D341Med (cell line): ENCODE results near the gene OR56B1.
"Not testable (repeated sequence)": the region's sequence is repeated elsewhere in the genome, so short reads cannot be mapped to it uniquely, and the experiment has no call there.

ENCODE experiments used
- DNase-seq: peaks from one replicate; pipeline ENCODE4 v3.0.0; 2012; ENCODE audit warnings: low spot score

OR56B1 gene, protein sequence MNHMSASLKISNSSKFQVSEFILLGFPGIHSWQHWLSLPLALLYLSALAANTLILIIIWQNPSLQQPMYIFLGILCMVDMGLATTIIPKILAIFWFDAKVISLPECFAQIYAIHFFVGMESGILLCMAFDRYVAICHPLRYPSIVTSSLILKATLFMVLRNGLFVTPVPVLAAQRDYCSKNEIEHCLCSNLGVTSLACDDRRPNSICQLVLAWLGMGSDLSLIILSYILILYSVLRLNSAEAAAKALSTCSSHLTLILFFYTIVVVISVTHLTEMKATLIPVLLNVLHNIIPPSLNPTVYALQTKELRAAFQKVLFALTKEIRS

DNA sequence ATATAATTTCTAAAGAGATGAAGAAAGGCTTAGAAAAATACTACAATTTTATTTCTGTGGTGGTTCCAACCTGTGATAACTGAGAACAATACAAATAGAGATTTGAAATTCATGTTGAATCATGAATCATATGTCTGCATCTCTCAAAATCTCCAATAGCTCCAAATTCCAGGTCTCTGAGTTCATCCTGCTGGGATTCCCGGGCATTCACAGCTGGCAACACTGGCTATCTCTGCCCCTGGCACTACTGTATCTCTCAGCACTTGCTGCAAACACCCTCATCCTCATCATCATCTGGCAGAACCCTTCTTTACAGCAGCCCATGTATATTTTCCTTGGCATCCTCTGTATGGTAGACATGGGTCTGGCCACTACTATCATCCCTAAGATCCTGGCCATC is at the start of gene OR56B1:
OR56B1 (plus strand) TSS at position 53 of the 400 bp plus-strand sequence; CDS start at position 122, 69 bp downstream.
- DNase-seq, result no peak

DNA sequence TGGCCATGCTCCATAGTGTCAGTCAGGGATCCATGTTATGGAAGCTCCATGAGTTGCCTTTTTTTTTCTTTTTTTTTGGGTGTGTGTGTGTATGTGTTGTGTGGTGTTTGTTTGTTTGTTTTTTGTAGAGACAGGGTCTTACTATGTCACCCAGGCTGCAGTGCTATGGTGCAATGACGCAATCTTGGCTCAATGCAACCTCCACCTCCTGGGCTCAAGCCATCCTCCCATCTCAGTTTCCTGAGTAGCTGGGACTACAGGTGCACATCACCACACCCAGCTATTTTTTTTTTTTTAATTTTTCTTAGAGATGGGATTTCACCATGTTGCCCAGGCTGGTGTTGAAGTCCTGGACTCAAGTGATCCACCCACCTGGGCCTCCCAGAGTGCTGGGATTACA is 47.8 kb upstream of the OR56B1 start:
- no peak for DNase-seq

DNA sequence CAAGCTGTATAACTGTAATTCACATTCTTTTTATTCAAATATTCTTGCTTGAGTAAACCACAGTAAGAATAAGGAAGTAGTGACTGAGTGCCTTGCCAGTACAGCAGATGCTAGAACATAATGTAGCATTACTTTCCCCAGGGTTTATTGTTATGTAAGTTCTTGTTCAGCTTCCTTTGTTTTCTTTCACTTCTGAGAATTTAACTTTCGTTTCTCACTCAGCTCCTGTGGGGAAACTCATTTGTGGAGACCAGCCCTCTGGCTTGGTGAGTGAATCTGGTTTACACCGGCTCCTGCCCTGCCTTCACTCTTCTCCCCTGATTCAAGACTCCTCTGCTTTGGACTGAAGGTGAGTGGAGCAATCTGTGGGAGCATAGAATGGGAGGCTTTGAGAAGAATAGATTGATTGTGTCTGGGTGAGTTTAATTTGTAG is 46.7 kb upstream of the OR56B1 start, which contains the start of gene TRIM22:
TRIM22 (plus strand) TSS at position 240 of the 433 bp plus-strand sequence. CDS start 6,443 bp downstream, outside the sequence.
- DNase-seq, result no peak

DNA sequence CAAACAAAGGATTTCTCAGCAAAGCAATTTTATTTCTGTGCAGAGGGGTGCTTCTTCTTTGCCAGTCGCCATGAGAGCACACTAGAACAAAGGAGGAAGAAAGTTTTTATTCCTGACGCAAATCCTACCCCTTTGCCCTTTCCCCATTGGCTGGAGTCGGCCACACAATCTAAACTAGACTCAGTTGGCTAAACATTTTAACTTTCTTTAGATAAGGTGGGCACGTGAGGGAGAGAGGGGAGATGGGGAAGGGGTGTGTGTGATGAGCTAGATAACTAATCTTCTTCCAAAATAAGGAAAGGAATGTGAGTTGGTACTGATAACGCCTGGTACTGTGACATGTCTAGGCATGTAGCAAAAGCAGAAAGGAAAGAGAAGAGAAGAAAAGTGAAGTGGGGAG is 46.0 kb upstream of the OR56B1 start:
- no peak for DNase-seq

DNA sequence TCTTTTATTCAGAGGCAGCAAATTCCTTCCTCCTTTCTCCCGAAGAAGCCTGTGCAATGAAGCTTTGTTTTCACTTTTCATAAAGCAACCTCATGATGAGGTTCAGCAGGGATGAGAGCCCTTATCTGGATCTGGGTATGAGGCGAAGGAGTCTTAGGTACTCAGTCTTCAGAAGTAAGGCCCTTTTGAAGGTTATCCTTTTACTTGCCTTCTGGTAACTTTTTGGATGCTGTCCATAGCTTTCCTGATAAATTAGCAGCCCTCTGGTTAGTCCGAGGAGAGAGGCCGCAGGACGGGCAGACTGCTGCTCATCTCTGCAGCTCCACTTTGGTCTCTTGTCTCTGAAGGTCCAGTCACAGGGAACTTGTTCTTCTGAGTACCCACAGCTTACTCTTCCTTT is 45.5 kb upstream of the OR56B1 start:
- DNase-seq, result no peak

DNA sequence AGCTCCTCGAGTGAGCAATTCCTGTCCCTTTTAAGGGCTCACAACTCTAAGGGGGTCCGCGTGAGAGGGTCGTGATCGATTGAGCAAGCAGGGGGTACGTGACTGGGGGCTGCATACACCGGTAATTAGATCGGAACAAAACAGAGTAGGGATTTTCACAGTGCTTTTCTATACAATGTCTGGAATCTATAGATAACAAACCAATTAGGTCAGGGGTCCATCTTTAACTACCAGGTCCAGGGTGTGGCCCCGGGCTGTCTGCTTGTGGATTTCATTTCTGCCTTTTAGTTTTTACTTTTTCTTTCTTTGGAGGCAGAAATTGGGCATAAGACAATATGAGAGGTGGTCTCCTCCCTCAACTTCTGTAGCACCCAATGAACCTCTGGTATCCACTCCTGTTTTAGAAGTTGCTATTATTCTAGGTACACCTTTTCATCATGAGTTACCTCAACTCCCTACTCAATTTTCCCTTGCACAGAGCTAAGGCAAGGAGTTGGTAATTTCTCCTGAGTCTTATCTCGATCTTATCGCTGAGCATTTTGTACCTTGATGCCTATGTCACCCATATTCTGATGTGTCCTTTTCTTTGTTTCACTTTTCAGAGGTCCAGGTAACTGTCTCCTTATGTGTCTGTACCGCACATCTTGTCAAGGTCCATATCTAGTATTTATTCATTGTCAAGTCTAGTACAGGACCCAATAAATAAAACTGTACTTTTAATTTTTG is 44.8 kb upstream of the OR56B1 start:
- not testable (repeated sequence) for DNase-seq

DNA sequence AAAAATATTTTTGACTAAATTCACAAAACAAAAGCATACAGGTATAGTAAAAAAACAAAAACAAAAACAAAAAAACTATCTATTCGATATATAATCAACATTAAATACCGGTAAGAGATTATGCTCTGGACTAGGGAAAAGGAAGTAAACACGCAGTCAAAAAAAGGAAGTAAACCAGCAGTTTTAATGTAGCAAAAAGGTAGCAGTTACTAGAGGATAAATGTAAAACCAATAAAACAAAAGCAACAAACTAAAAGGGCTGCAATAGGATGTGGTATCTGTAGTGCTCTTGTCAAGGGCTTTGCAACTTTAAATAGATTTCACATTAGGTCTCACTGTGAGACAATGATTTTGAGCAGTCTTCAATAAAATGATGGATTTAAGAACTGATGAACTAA is 44.3 kb upstream of the OR56B1 start:
- no peak for DNase-seq

DNA sequence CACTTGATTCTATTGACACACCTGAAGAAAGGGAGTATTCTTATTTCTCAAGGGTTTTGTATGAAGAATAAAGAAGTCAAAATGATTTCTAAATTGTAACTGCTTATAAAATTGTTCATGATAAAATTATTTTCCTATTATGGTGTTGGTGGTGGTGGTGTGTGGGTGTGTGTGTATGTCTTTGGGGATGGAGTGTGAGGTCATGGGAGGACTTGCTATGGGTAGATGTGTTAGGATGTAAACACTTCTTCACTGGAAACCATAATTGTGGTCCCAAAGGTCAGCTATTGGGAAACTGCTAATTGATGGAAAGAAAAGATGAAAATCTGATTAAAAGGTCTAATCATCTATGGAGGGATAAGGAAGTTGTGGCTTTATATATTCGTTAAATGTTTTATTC is 41.6 kb upstream of the OR56B1 start:
- DNase-seq, result no peak

DNA sequence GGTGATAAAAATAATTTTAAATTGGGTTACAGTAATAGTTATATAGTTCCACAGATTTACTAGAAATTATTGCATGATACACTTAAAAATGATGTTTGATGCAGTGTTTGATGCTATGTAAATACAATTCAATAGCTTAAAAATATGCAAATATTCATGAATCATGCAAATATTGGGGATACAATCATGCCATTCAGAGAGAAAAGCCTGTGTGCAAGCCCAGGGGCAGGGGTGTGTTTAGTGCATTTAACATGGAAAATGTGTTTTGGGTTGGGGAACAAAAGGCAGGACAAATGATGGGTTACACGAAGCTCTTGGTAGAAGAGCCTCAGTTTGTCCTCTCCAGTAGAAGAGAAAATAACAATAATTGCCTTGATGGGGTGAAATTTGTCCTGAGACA is 40.7 kb upstream of the OR56B1 start:
- no peak for DNase-seq

DNA sequence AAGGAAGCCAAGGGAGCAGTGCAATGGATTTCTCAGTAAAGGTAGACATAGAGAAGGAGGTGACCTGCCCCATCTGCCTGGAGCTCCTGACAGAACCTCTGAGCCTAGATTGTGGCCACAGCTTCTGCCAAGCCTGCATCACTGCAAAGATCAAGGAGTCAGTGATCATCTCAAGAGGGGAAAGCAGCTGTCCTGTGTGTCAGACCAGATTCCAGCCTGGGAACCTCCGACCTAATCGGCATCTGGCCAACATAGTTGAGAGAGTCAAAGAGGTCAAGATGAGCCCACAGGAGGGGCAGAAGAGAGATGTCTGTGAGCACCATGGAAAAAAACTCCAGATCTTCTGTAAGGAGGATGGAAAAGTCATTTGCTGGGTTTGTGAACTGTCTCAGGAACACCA is 40.0 kb upstream of the OR56B1 start:
- DNase-seq, result no peak

DNA sequence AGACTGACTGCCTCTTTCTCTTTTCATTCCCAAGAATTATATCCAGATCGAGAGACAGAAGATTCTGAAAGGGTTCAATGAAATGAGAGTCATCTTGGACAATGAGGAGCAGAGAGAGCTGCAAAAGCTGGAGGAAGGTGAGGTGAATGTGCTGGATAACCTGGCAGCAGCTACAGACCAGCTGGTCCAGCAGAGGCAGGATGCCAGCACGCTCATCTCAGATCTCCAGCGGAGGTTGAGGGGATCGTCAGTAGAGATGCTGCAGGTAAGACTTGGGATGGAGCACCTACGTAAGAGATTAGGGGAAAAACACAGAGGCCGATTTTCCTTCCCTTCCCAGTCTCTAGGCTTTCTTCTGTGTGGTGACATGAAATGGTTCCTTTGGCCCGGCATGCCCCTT is 38.0 kb upstream of the OR56B1 start:
- no peak for DNase-seq

DNA sequence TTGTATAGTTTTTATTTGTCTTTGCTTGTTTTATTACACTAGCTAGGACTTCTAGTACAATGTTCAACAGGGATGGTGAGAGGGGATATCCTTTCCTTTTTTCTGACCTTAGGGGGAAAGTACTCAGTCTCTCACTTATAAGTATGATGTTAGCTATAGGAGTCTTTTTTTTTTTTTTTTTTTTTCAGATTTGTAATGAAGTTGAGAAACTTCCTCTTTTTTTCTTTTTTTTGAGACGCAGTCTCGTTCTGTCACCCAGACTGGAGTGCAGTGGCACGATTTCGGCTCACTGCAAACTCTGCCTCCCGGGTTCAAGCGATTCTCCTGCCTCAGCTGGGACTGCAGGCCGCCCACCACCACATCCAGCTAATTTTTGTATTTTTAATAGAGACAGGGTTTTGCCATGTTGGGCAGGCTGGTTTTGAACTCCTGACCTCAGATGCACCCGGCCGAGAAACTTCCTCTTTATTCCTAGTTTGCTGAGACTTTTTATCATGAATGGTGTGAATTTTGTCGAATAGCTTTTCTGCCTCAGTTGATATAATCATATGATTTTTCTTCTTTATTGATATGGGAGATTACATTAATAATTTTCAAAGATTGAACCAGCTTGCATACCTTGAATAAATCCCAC is 35.7 kb upstream of the OR56B1 start:
- no peak for DNase-seq

DNA sequence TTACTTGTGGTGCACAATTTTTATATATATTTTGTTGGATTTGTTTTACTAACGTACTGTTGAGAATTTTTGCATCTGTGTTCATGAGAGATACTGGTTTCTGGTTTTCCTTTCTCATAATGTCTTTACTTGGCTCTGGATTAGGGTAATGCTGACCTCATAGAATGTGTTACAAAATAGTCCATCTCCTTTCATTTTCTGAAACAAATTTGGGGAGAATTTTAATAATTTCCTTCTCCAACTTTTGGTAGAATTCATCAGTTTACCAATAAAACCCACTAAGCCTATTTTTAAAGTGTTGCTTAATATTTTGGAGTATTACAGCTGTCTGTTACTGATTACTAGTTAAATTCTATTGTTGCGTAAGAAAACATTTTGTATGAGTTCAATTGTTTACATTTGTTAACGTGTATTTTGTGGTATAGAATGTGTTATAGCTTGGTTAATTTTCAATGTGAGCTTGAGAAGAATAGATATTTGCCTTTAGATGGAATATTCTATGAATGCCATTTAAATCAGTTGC is 35.1 kb upstream of the OR56B1 start:
- no peak for DNase-seq

DNA sequence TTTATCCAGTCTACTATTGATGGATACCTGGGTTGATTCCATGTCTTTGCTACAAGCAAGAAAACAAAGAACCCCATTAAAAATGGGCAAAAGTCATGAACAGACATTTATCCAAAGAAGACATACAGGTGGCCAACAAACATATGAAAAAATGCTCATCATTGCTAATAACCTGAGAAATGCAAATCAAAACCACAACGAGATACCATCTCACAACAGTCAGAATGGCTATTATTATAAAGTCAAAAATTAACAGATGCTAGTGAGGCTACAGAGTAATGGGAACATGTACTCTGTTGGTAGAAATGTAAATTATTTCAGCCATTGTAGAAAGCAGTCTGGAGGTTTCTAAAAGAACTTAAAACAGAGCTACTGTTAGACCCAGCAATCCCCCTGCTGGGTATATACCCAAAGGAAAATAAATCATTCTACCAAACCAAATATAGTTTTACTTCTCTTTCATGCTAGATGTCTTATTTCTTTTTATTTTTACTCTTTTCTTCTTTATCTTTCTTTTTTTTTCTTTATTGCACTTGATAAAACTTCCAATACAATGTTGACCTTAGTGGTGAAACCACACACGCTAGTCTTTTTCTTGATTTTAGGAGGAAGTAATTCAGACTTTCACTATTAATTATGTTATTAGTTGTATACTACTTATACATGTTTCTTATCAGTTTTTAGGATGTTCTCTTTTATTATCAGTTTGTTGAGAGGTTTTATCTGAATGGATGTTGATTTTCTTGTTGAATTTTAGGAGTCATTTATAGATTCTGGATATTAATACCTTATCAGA is 32.3 kb upstream of the OR56B1 start:
- no peak for DNase-seq

DNA sequence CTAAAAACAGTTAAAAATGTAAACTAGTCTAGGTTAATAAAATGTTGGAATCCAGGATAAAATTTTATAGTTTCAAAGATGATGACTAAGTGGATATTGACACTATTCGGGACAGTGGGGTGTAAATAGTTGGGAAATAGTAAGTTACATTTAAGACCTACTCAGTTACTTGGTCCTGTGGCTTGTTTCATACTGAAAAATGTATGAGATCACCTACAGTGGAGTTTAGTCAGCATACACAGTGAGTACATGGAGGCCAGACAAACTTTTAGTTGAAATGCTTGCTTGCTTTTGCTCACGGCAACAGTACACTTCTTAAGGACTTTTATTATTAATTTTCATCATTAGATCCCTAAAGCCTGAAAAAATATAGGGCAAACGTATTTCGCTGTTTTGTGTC is 30.6 kb upstream of the OR56B1 start:
- no peak for DNase-seq

DNA sequence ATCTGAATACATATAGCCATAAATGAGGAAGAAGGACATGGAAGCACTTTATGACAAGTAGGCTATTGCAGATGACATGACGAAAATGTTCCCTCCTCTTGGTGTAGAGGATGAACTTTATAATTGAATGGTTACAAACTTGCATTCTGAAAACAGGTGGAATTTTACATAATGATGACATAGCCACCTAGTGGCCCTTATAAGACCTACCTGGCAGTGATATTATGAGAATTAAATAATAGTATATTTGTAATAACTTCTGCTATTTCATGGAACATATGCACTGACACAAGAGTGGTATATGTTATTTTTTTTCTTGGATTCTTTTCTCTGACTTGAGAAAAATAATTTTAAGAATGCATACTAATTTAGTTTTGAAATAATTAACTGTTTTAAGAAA is 23.7 kb upstream of the OR56B1 start:
- no peak for DNase-seq

DNA sequence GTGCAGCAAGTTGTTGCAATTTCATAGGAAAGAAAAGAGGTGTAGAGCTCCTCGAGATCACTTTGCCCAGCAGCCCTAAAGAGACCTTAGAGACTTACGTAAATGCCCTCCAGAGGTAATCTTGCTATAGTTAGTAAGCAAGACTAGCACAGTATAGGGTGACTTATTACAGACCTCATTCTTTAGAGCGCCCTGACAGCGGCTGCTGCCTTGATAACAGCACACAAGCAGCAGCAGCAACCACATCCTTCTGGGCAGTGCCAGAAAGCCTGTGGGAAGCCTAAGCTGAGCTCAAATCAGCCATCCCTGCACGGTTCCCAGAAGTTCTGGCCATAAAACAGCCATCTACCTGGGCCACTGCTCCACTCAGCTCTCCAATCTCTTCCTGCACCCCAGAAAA is 22.6 kb upstream of the OR56B1 start:
- no peak for DNase-seq

DNA sequence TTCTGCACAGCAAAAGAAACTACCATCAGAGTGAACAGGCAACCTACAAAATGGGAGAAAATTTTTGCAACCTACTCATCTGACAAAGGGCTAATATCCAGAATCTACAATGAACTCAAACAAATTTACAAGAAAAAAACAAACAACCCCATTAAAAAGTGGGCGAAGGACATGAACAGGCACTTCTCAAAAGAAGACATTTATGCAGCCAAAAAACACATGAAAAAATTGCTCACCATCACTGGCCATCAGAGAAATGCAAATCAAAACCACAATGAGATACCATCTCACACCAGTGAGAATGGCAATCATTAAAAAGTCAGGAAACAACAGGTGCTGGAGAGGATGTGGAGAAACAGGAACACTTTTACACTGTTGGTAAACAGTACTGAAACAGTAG is 19.7 kb upstream of the OR56B1 start:
- DNase-seq, result not testable (repeated sequence)

DNA sequence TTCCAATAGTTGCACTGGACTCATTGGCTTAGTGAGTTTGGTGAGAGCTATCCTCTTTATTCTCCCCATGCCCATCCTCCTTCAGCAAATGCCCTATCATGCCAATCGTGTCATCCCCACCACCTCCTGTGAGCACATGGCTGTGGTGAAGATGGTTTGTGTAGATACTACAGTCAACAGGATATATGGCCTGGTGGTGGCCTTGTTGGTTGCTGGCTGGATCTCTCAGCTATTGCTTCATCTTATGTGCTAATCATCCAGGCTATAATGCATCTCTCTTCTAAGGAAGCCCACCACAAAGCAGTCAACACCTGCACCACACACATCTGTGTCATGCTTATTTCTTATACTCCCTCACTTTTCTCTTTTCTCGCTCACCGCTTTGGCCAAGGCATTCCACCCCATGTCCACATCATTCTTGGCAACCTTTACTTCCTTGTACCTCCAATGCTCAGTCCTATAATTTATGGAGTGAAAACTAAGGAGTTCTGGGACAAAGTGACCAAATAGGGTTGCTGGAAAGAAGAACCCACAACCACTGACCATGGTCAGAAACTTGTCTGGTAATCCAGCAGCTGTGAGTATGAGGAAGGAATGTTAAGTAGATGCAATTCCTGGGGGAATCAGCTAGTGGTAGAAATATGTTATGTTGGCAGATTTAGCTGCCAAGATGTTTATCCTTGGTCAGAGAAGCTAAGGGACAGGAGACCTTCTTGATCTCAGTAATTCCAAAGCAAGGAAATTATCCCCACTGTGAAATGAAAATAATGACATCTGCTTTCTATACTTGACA is 16.3 kb upstream of the OR56B1 start:
- DNase-seq, result no peak

DNA sequence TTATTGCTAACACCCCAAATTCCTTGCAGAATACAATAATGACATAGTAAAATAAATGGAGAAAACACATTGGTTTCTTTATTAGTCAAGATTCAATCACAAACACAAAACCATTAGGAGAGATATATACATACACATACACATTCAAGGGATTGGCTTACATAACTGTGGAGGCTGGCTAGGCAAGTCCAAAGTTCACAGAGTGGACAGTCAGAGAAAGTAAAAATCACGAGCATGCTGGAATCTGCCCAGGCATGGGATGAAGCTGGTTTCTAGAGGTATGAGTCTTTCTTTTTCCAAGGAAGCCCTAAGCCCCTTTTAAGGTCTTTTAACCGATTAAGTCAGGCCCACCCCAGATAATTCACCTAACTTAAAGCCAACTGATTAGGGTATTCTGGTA is 13.6 kb upstream of the OR56B1 start:
- DNase-seq, result no peak

DNA sequence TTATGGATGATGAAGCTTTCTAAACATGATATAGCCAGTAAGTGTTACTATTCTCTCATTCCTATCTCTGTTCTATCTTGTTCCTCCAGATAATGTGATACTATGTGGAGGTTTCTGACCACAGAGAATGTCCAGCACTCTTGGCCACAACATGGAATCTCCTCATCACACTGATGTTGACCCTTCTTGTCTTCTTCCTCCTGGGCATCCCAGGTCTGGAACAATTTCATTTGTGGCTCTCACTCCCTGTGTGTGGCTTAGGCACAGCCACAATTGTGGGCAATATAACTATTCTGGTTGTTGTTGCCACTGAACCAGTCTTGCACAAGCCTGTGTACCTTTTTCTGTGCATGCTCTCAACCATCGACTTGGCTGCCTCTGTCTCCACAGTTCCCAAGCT is 9.9 kb upstream of the OR56B1 start:
- DNase-seq, result no peak
